Skeletal muscle satellite cell (primary cell): ENCODE results near the gene TRPM4.
"Not testable (repeated sequence)": the region's sequence is repeated elsewhere in the genome, so short reads cannot be mapped to it uniquely, and the experiment has no call there.

ENCODE experiments used
- H3K27me3 ChIP-seq: 2 replicates; pipeline ENCODE4 v1.7.0; 2013; ENCODE audit warnings: low read length; ENCODE audit not compliant: control insufficient read depth, insufficient read depth
- H3K36me3 ChIP-seq: 2 replicates; pipeline ENCODE4 v1.7.0; 2013; ENCODE audit warnings: mild to moderate bottlenecking, control low read depth, low read length; ENCODE audit not compliant: insufficient read depth
- H3K4me1 ChIP-seq: 2 replicates; pipeline ENCODE4 v1.7.0; 2013; ENCODE audit warnings: low read length; ENCODE audit not compliant: control insufficient read depth, insufficient read depth
- H3K4me2 ChIP-seq: 2 replicates; pipeline ENCODE4 v1.7.0; 2013; ENCODE audit warnings: mild to moderate bottlenecking, low read length
- H3K4me3 ChIP-seq: 2 replicates; pipeline ENCODE4 v1.7.0; 2013; ENCODE audit warnings: low read length
- H3K9ac ChIP-seq: 2 replicates; pipeline ENCODE4 v1.7.0; 2013; ENCODE audit warnings: mild to moderate bottlenecking, low read depth, low read length, moderate library complexity
- H3K9me3 ChIP-seq: replicated peaks from 2 replicates; pipeline ENCODE4 v1.7.0; 2013; ENCODE audit warnings: mild to moderate bottlenecking, control low read depth, low read length

TRPM4 gene

GRCh38 chr19:49182010-49182847 is 24.6 kb downstream of the TRPM4 start:
- not testable (repeated sequence) for H3K9me3 ChIP-seq, H3K4me3 ChIP-seq, H3K27me3 ChIP-seq, H3K9ac ChIP-seq, H3K4me2 ChIP-seq, H3K4me1 ChIP-seq
- H3K36me3 ChIP-seq, result peaks cover 36% of the 10 kb centered on the region

GRCh38 chr19:49182848-49183375 is 25.3 kb downstream of the TRPM4 start:
- Histone ChIP-seq H3K4me1 (no peaks in the 10 kb centered on the region), H3K9ac (no peak overlapping the region), H3K36me3 (peaks cover 42% of the 10 kb centered on the region), H3K27me3 (no peaks in the 10 kb centered on the region), H3K4me2 (no peak overlapping the region), H3K9me3 (no peaks in the 10 kb centered on the region), H3K4me3 (no peak overlapping the region)

- Histone ChIP-seq H3K9ac (no peak overlapping the region), H3K4me3 (no peak overlapping the region), H3K36me3 (peaks cover 63% of the 10 kb centered on the region), H3K4me2 (no peak overlapping the region), H3K4me1 (no peaks in the 10 kb centered on the region), H3K27me3 (no peaks in the 10 kb centered on the region), H3K9me3 (no peaks in the 10 kb centered on the region)
Observed at GRCh38 chr19:49186108-49186507, 28.5 kb downstream of the TRPM4 start.

- no peaks in the 10 kb centered on the region for H3K4me1 ChIP-seq
- H3K27me3 ChIP-seq, result no peaks in the 10 kb centered on the region
- H3K4me2 ChIP-seq, result no peak overlapping the region
- H3K36me3 ChIP-seq, result peaks cover 59% of the 10 kb centered on the region
- no peak overlapping the region for H3K4me3 ChIP-seq
- no peaks in the 10 kb centered on the region for H3K9me3 ChIP-seq
- no peak overlapping the region for H3K9ac ChIP-seq
Observed at GRCh38 chr19:49188626-49189200, 31.1 kb downstream of the TRPM4 start.

GRCh38 chr19:49189259-49189658 is 31.7 kb downstream of the TRPM4 start:
- peaks cover 56% of the 10 kb centered on the region for H3K36me3 ChIP-seq
- H3K4me1 ChIP-seq, result no peaks in the 10 kb centered on the region
- no peaks in the 10 kb centered on the region for H3K27me3 ChIP-seq
- no peak overlapping the region for H3K4me2 ChIP-seq
- H3K9ac ChIP-seq, result no peak overlapping the region
- H3K4me3 ChIP-seq, result no peak overlapping the region
- no peaks in the 10 kb centered on the region for H3K9me3 ChIP-seq

- no peaks in the 10 kb centered on the region for H3K9me3 ChIP-seq
- no peaks in the 10 kb centered on the region for H3K4me1 ChIP-seq
- H3K4me2 ChIP-seq, result no peak overlapping the region
- no peaks in the 10 kb centered on the region for H3K27me3 ChIP-seq
- peaks cover 49% of the 10 kb centered on the region for H3K36me3 ChIP-seq
- H3K4me3 ChIP-seq, result no peak overlapping the region
- H3K9ac ChIP-seq, result no peak overlapping the region
Observed at GRCh38 chr19:49190781-49191180, 33.2 kb downstream of the TRPM4 start.

- peaks cover 10% of the 10 kb centered on the region for H3K4me1 ChIP-seq
- H3K9ac ChIP-seq, result no peak overlapping the region
- H3K9me3 ChIP-seq, result no peaks in the 10 kb centered on the region
- no peak overlapping the region for H3K4me2 ChIP-seq
- no peak overlapping the region for H3K4me3 ChIP-seq
- H3K36me3 ChIP-seq, result peaks cover 34% of the 10 kb centered on the region
- no peaks in the 10 kb centered on the region for H3K27me3 ChIP-seq
Observed at GRCh38 chr19:49193822-49194394, 36.3 kb downstream of the TRPM4 start.

- Histone ChIP-seq H3K4me2 (no peak overlapping the region), H3K9me3 (no peaks in the 10 kb centered on the region), H3K9ac (no peak overlapping the region), H3K4me3 (no peak overlapping the region), H3K27me3 (no peaks in the 10 kb centered on the region), H3K36me3 (peaks cover 29% of the 10 kb centered on the region), H3K4me1 (peaks cover 12% of the 10 kb centered on the region)
Observed at GRCh38 chr19:49194408-49194807, 36.8 kb downstream of the TRPM4 start.

- Histone ChIP-seq H3K4me3 (no peak overlapping the region), H3K4me1 (peaks cover 12% of the 10 kb centered on the region), H3K4me2 (no peak overlapping the region), H3K36me3 (peaks cover 20% of the 10 kb centered on the region), H3K9me3 (no peaks in the 10 kb centered on the region), H3K27me3 (no peaks in the 10 kb centered on the region), H3K9ac (no peak overlapping the region)
Observed at GRCh38 chr19:49196527-49197240, 39.1 kb downstream of the TRPM4 start.

- H3K9me3 ChIP-seq, result no peaks in the 10 kb centered on the region
- H3K36me3 ChIP-seq, result peaks cover 29% of the 10 kb centered on the region
- H3K27me3 ChIP-seq, result no peaks in the 10 kb centered on the region
- H3K4me2 ChIP-seq, result no peak overlapping the region
- no peak overlapping the region for H3K4me3 ChIP-seq
- H3K4me1 ChIP-seq, result peaks cover 22% of the 10 kb centered on the region
- no peak overlapping the region for H3K9ac ChIP-seq
Observed at GRCh38 chr19:49200238-49200862, 42.8 kb downstream of the TRPM4 start.

GRCh38 chr19:49201042-49201441 is 43.5 kb downstream of the TRPM4 start:
- Histone ChIP-seq H3K4me3 (no peak overlapping the region), H3K36me3 (peaks cover 34% of the 10 kb centered on the region), H3K4me1 (peaks cover 22% of the 10 kb centered on the region), H3K9me3 (no peaks in the 10 kb centered on the region), H3K4me2 (no peak overlapping the region), H3K9ac (no peak overlapping the region), H3K27me3 (no peaks in the 10 kb centered on the region)
